ENCODE results near the gene CFAP45. TPM values are rescaled to one million over a fixed set of nuclear protein-coding genes. Genes with fewer than 3 reads are reported as not detected.

The CFAP45 gene
- polyA plus RNA-seq, 2 of the 4 experiments (the other 2 are of a cell fraction), result 0.67 to 0.89 TPM

DNA sequence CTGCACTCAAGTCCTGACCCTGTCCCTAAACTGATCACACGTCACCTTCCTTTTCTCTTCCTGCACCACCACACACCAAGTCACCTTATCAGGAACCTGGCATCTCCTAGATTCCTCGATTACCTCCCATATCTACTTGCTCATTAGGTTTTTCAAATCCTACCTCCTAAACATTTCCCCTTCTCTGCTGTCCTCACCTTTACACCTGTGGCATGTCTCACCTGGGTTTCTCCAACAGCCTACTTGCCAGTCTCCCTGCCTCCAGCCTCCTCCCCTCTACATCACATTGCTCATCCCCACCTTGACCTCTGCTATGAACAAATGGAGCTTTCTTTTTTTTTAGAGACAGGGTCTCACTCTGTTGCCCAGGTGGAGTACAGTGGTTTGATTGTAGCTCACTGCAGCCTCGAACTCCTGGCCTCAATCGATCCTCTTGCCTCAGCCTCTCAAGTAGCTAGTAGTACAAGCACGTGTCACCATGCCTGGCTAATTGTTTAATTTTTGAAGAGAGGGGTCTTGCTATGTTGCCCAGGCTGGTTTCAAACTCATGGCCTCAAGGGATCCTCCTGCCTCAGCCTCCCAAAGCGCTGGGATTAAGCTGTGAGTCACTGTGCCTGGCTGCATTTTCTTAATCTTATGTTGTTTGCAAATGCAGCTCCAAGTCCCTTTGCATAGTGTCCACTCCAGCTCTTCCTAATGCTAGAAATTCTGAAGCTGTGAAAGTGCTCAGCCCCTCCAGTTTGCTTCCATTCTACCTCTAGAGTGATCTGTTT lies 39.1 kb upstream of the CFAP45 start:
- Histone ChIP-seq H3K9me3 (no peaks in the 10 kb centered on the region), H3K4me1 (peaks cover 20% of the 10 kb centered on the region), H3K27ac (no peak overlapping the region), H3K4me2 (no peak overlapping the region), H3K4me3 (no peak overlapping the region)
- ATAC-seq, result no peak
- FAIRE-seq, result no peak
- DNase-seq (ENCODE audit: low read depth in 1 of 2, low spot score in 1 of 2), result no peak
- WGBS (ENCODE audit: missing lambda C conversion rate), result 51% methylated on average over 6 of the region's 6 CpGs
- POLR2A ChIA-PET, result no interaction called here
- CTCF ChIA-PET, result interaction anchor here (0.8 to 22.4 kb wide), 9 partner anchors 10 to 254 kb away, joined by 3 to 665 read pairs (median 6); partner anchors contain the start of gene TAGLN2
- TF ChIP-seq KDM5A (IDR thresholded peaks at IDR 0.05) (no peak), RARB (CRISPR knock-in tag; IDR thresholded peaks at IDR 0.05) (no peak), JUNB (IDR thresholded peaks at IDR 0.05) (no peak), FOSB (CRISPR knock-in tag; IDR thresholded peaks at IDR 0.05) (no peak), RAD21 (conservative IDR thresholded peaks at IDR 0.05 in 1 of 2, IDR thresholded peaks at IDR 0.05 in 1 of 2) (no peak), ZSCAN20 (CRISPR knock-in tag; IDR thresholded peaks at IDR 0.05) (no peak), MAFK (IDR thresholded peaks at IDR 0.05; ENCODE audit: partially characterized antibody) (no peak), NPAS2 (CRISPR knock-in tag; IDR thresholded peaks at IDR 0.05; ENCODE audit: borderline replicate concordance) (no peak), POLR2AphosphoS2 (conservative IDR thresholded peaks at IDR 0.05; ENCODE audit: low read length) (no peak), HOXB13 (CRISPR knock-in tag; IDR thresholded peaks at IDR 0.05; ENCODE audit: low read depth) (no peak), ESRRA (IDR thresholded peaks at IDR 0.05; ENCODE audit: borderline replicate concordance, low read length) (no peak), CBX2 (IDR thresholded peaks at IDR 0.05; ENCODE audit: borderline replicate concordance, low read depth) (no peak), CHD2 (IDR thresholded peaks at IDR 0.05; ENCODE audit: low read length, partially characterized antibody) (no peak), EHMT2 (IDR thresholded peaks at IDR 0.05; ENCODE audit: low read depth) (no peak), TP53 (CRISPR knock-in tag; IDR thresholded peaks at IDR 0.05) (no peak), HOXB5 (CRISPR knock-in tag; IDR thresholded peaks at IDR 0.05) (no peak)
- TF ChIP-seq, protein P1, sequence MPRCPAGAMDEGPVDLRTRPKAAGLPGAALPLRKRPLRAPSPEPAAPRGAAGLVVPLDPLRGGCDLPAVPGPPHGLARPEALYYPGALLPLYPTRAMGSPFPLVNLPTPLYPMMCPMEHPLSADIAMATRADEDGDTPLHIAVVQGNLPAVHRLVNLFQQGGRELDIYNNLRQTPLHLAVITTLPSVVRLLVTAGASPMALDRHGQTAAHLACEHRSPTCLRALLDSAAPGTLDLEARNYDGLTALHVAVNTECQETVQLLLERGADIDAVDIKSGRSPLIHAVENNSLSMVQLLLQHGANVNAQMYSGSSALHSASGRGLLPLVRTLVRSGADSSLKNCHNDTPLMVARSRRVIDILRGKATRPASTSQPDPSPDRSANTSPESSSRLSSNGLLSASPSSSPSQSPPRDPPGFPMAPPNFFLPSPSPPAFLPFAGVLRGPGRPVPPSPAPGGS (IDR thresholded peaks at IDR 0.05), result no peak
- TF ChIP-seq, protein P2, sequence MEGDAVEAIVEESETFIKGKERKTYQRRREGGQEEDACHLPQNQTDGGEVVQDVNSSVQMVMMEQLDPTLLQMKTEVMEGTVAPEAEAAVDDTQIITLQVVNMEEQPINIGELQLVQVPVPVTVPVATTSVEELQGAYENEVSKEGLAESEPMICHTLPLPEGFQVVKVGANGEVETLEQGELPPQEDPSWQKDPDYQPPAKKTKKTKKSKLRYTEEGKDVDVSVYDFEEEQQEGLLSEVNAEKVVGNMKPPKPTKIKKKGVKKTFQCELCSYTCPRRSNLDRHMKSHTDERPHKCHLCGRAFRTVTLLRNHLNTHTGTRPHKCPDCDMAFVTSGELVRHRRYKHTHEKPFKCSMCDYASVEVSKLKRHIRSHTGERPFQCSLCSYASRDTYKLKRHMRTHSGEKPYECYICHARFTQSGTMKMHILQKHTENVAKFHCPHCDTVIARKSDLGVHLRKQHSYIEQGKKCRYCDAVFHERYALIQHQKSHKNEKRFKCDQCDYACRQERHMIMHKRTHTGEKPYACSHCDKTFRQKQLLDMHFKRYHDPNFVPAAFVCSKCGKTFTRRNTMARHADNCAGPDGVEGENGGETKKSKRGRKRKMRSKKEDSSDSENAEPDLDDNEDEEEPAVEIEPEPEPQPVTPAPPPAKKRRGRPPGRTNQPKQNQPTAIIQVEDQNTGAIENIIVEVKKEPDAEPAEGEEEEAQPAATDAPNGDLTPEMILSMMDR (IDR thresholded peaks at IDR 0.05), result no peak
- TF ChIP-seq, protein P3, sequence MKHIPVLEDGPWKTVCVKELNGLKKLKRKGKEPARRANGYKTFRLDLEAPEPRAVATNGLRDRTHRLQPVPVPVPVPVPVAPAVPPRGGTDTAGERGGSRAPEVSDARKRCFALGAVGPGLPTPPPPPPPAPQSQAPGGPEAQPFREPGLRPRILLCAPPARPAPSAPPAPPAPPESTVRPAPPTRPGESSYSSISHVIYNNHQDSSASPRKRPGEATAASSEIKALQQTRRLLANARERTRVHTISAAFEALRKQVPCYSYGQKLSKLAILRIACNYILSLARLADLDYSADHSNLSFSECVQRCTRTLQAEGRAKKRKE (CRISPR knock-in tag; IDR thresholded peaks at IDR 0.05; ENCODE audit: low read depth), result no peak

DNA sequence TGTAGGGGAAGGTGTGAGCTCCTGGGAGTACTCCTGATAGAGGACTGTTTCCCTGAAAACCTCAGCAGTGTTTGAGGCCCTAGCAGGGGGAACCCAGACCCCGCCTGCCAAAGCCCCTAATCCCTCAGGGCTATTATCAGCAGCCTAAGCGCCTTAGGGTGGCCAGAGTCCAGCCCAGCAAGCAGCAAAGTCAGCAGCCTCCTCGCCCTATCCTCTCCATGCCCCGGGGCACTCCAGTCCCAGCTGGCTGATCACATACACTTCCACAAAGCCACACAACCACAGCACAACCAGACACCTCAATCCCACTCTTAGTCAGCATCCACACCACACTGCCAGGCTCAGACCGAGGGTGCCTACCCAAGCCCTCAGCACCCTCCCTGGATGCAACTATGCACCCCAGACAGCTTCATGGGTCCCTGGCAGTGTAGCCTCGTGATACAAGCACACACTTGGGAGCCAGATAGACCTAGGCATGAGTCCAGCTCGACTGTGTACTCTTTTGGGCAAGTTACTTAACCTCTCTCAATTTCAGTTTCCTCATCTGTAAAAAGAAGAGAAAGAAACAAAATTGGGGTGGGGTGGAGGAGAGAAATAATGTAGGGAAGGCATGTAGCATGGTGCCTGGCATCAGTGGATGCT lies 38.4 kb upstream of the CFAP45 start:
- WGBS (ENCODE audit: missing lambda C conversion rate), result 62% methylated on average over 6 of the region's 7 CpGs
- TF ChIP-seq EHF (CRISPR knock-in tag; IDR thresholded peaks at IDR 0.05) (no peak), CBX8 (IDR thresholded peaks at IDR 0.05) (no peak), TFCP2L1 (CRISPR knock-in tag; IDR thresholded peaks at IDR 0.05) (no peak), NR3C1 (IDR thresholded peaks at IDR 0.05) (no peak), HOXA7 (CRISPR knock-in tag; IDR thresholded peaks at IDR 0.05) (no peak)
- TF ChIP-seq, protein P4, sequence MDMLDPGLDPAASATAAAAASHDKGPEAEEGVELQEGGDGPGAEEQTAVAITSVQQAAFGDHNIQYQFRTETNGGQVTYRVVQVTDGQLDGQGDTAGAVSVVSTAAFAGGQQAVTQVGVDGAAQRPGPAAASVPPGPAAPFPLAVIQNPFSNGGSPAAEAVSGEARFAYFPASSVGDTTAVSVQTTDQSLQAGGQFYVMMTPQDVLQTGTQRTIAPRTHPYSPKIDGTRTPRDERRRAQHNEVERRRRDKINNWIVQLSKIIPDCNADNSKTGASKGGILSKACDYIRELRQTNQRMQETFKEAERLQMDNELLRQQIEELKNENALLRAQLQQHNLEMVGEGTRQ (IDR thresholded peaks at IDR 0.05), result no peak
- Histone ChIP-seq H3K27ac (no peak overlapping the region), H3K4me2 (no peak overlapping the region), H3K9me3 (no peaks in the 10 kb centered on the region), H3K4me1 (peaks cover 20% of the 10 kb centered on the region), H3K4me3 (no peak overlapping the region)
- ATAC-seq, result no peak
- ChIA-PET POLR2A (no interaction called here), CTCF (interaction anchor here (0.7 to 22.4 kb wide), 9 partner anchors 13 to 778 kb away, joined by 3 to 665 read pairs (median 4); partner anchors contain the start of genes SLAMF9 and TAGLN2)
- FAIRE-seq, result no peak
- no peak for DNase-seq (ENCODE audit: low read depth in 1 of 2, low spot score in 1 of 2)
